Kidney epithelial cell (primary cell): ENCODE data around the gene GID4. TPM values are rescaled to one million over a fixed set of nuclear protein-coding genes. Genes with fewer than 3 reads are reported as not detected.

ENCODE experiments used
- DNase-seq: peaks from one replicate; pipeline ENCODE4 v3.0.0-alpha.2; 2010; ENCODE audit warnings: low read depth
- H3K27me3 ChIP-seq: 2 replicates; pipeline ENCODE4 v1.6.0; 2011; ENCODE audit warnings: low read length; ENCODE audit not compliant: control insufficient read depth, insufficient read depth
- H3K36me3 ChIP-seq: 2 replicates; pipeline ENCODE4 v1.5.1; 2011; ENCODE audit warnings: low read length; ENCODE audit not compliant: control insufficient read depth, insufficient read depth
- H3K4me3 ChIP-seq: 2 replicates; pipeline ENCODE4 v1.5.1; 2011; ENCODE audit warnings: low read depth, mild to moderate bottlenecking, control low read depth, low read length
- total RNA-seq: library from RNA; depleted of rRNA; stranded (reverse); fragments of >200 nt; gene quantifications from 2 replicates; pipeline ENCODE4 v1.2.3, GENCODE V29; 2015
- TF ChIP-seq, protein P1 (sequence below): IDR thresholded peaks from 2 replicates; pipeline ENCODE4 v1.5.1; 2011; ENCODE audit warnings: mild to moderate bottlenecking, moderate library complexity, low read length, control low read depth, inconsistent platforms; ENCODE audit not compliant: insufficient read depth, poor library complexity, severe bottlenecking

The GID4 gene
- total RNA-seq, 1 donor from 2014 or later = 8.6 TPM

DNA sequence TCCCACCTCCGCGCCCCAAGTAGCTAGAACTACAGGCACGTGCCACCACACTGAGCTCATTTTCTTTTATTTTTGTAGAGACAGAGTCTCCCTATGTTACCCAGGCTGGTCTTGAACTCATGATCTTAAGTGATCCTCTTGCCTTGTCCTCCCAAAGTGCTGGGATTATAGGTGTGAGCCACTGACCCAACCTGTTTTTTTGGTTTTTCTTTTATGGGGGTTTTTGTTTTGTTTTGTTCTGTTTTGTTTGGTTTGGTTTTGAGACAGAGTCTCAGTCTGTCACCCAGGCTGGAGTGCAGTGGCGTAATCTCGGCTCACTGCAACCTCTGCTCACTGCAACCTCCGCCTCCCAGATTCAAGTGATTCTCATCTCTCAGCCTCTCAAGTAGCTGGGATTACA, 16.4 kb downstream of the GID4 start:
- DNase-seq = no peak
- H3K27me3 ChIP-seq = no peaks in the 10 kb centered on the region
- no peak overlapping the region for H3K4me3 ChIP-seq
- TF ChIP-seq, protein P1, sequence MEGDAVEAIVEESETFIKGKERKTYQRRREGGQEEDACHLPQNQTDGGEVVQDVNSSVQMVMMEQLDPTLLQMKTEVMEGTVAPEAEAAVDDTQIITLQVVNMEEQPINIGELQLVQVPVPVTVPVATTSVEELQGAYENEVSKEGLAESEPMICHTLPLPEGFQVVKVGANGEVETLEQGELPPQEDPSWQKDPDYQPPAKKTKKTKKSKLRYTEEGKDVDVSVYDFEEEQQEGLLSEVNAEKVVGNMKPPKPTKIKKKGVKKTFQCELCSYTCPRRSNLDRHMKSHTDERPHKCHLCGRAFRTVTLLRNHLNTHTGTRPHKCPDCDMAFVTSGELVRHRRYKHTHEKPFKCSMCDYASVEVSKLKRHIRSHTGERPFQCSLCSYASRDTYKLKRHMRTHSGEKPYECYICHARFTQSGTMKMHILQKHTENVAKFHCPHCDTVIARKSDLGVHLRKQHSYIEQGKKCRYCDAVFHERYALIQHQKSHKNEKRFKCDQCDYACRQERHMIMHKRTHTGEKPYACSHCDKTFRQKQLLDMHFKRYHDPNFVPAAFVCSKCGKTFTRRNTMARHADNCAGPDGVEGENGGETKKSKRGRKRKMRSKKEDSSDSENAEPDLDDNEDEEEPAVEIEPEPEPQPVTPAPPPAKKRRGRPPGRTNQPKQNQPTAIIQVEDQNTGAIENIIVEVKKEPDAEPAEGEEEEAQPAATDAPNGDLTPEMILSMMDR = no peak
- no peaks in the 10 kb centered on the region for H3K36me3 ChIP-seq

DNA sequence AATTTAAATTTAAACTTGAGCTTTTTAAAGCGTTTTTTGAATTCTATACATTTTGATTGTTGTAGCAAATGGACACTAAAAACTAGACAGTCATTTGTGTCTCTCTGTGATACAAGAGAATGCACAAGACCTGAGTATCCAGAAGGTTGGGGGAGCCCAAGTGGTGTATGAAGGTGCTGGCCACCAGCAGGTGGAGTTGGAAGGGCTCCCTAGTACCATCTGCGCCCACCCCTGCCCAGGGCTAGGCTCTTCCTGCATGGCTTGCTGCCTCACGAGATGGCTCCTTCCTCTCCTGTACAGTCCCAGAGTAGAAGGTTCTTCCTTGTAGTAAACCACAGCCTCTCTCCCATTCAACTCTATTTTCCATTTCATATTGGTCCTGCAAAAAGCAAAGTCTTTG, 17.0 kb downstream of the GID4 start:
- DNase-seq = no peak
- no peaks in the 10 kb centered on the region for H3K36me3 ChIP-seq
- TF ChIP-seq, protein P1 = no peak

DNA sequence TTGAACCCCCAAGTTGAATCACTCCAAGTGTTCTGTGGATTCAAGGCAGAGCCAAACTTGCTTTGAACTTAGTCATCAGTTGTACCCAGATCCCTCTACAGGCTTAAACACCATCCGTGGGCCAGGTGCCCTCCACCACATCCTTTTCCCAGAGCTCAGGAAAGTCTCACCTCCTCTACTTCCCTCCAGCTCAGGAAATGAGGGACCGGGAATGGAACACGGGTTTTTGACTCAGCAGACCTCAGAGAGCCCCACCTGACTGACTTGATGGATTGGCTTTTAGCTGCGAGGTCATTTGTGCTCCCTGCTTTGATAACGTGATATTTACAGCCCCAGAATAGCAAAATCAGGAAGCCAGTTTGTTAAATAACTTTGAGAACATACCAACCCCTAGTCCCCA, 20.1 kb downstream of the GID4 start:
- DNase-seq = no peak
- Histone ChIP-seq H3K27me3 (no peaks in the 10 kb centered on the region), H3K36me3 (no peaks in the 10 kb centered on the region), H3K4me3 (no peak overlapping the region)
- TF ChIP-seq, protein P1 = no peak

More for the DNA sequence above, 17.0 kb downstream of the GID4 start:
- no peaks in the 10 kb centered on the region for H3K27me3 ChIP-seq
- H3K4me3 ChIP-seq = no peak overlapping the region

DNA sequence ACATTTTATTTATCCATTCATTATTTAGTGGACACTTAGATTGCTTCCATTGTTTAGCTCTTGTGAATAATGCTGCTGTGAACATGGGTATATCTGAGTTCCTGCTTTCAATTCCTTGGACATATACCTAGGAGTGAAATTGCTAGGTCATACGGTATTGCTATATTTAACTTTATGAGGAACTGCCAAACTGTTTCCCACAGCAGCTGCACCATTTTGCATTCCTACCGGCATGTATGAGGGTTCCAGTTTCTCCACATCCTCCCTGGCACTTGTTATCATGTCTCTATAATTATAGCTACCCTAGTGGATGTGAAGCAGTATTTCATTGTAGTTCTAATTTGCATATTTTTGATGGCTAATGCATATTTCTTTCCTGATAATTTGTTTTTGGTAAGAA, 24.8 kb downstream of the GID4 start:
- TF ChIP-seq, protein P1 = no peak
- H3K27me3 ChIP-seq = no peaks in the 10 kb centered on the region
- no peak for DNase-seq
- no peaks in the 10 kb centered on the region for H3K36me3 ChIP-seq
- H3K4me3 ChIP-seq = no peak overlapping the region

DNA sequence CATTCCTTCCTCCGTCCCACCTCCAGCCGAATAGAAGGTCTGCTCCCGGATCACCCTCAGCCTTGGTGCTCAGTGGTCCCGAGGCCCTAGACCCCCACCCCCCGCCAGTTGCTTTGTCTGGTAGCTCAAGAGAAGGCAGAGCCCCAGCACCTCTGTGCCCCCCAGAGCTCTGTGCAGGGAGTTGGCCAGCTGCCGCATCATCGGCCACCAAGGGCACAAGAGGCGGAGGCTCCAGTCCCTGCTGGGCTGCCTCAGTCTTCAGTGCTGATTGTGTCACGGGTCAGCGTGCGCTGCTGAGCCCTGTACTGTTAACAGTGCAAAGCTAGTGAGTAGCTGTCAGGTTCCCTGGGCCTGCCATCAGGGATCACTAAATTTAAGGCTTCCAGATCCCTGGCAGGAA, 26.3 kb downstream of the GID4 start:
- H3K36me3 ChIP-seq = no peaks in the 10 kb centered on the region
- TF ChIP-seq, protein P1 = no peak
- H3K4me3 ChIP-seq = no peak overlapping the region
- no peaks in the 10 kb centered on the region for H3K27me3 ChIP-seq
- no peak for DNase-seq

DNA sequence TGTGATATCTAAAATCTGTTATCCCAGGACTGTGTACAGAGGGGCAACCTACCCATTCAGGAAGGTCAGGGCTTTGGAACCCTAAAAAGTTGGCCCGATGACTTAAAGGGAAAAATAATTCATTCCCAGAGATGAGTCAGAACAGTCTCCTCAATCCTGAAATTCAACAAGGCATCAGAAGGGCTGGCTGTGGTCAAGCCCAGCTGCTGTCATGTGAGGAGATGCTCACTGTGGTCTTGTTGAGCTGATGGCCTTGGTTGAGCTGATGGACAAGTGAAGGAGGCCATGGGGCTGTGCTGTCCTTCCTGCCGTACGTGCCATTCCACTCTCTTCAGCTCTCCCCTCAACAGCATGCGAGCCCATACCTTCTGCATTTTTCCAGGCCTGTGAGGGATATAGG, 27.7 kb downstream of the GID4 start:
- Histone ChIP-seq H3K27me3 (no peaks in the 10 kb centered on the region), H3K4me3 (no peak overlapping the region), H3K36me3 (no peaks in the 10 kb centered on the region)
- TF ChIP-seq, protein P1 = no peak
- no peak for DNase-seq
